Erythroblast (primary cell): ENCODE data around the gene ORM2.

Experiments
- GATA1 ChIP-seq: IDR thresholded peaks from 2 replicates; pipeline ENCODE4 v1.6.1; 2011; ENCODE audit warnings: low read depth, mild to moderate bottlenecking, control low read depth, low read length, moderate library complexity
- POLR2A ChIP-seq: IDR thresholded peaks from 2 replicates; pipeline ENCODE4 v1.6.1; 2011; ENCODE audit warnings: mild to moderate bottlenecking, low read length

- no peak for TF ChIP-seq POLR2A
- no peak for TF ChIP-seq GATA1
Measured at GRCh38 chr9:114370968-114371320, 41.3 kb downstream of the ORM2 start.
